Adrenal gland (tissue), 12 donors: Measurements from ENCODE around the gene CLCF1. TPM values are rescaled to one million over a fixed set of nuclear protein-coding genes. Genes with fewer than 3 reads are reported as not detected.

Experiments used
- DNase-seq, 7 donors: peaks; one replicate each; pipeline ENCODE4 v3.0.0-alpha.2; 2019 to 2020
- H3K27ac ChIP-seq, 5 donors: fragments of 200-600 bp; sonication (generic) in 4 of 5; 1 replicate in 3 of 5; 2 replicates in 2 of 5; pipeline versions ENCODE4 v1.5.1 to v1.8.0; 2016 to 2020; ENCODE audit warnings: mild to moderate bottlenecking in 1 of 5
- H3K27me3 ChIP-seq: fragments of 200-600 bp; 2 replicates; pipeline ENCODE4 v1.8.0; 2021
- H3K36me3 ChIP-seq, 2 donors: fragments of 200-600 bp; replicated peaks in 1 of 2; 1 replicate in 1 of 2; 2 replicates in 1 of 2; pipeline versions ENCODE4 v1.5.1 to v1.8.0; 2018 to 2022
- H3K4me1 ChIP-seq, 2 donors: fragments of 200-600 bp; replicated peaks in 1 of 2; 1 replicate in 1 of 2; 2 replicates in 1 of 2; pipeline versions ENCODE4 v1.5.1 to v1.8.0; 2018 to 2021
- H3K4me3 ChIP-seq, 4 donors: fragments of 200-600 bp; sonication (generic) in 3 of 4; one replicate each; pipeline ENCODE4 v1.5.1; 2016 to 2018
- H3K9me3 ChIP-seq, 3 donors: fragments of 200-600 bp; sonication (generic) in 1 of 3; replicated peaks in 1 of 3; 1 replicate in 2 of 3; 2 replicates in 1 of 3; pipeline versions ENCODE4 v1.5.1 to v1.8.0; 2016 to 2021
- CTCF ChIP-seq, 6 experiments: fragments of 450-650 bp in 4 of 6; fragments of 200-600 bp in 2 of 6; sonication (generic) in 1 of 6; IDR thresholded peaks; 1 replicate in 5 of 6; 2 replicates in 1 of 6; pipeline versions ENCODE4 v1.5.1 to v1.8.0; 2016 to 2021; ENCODE audit warnings: antibody characterized with exemption in 6 of 6, mild to moderate bottlenecking in 2 of 6, moderate library complexity in 1 of 6
- POLR2A ChIP-seq, 2 donors: fragments of 450-650 bp; IDR thresholded peaks; one replicate each; pipeline ENCODE4 v1.6.1; 2017; ENCODE audit warnings: antibody characterized with exemption in 2 of 2, mild to moderate bottlenecking in 2 of 2, moderate library complexity in 1 of 2
- WGBS, 4 donors: extraction: QIAGEN DNeasy Blood & Tissue Kit in 2 of 4; methylation state at CpG; one replicate each; pipeline versions ENCODE4 v1.1.5 to v1.1.7; 2013 to 2017; 5-methylcytosine and 5-hydroxymethylcytosine counted together
- intact Hi-C, 2 donors: fragments of 100-400 bp; cut with DNase I; formaldehyde crosslinking; loops; one replicate each; pipeline versions ENCODE4 v1.14.1 to v1.15.0; 2022 to 2023
- polyA plus RNA-seq, 3 donors: library from polyadenylated mRNA; stranded (reverse); fragments of 200-250 nt in 2 of 3; fragments of 350-450 nt in 1 of 3; fragmentation: Illumina TruSeq in 1 of 3; extraction: RNeasy Lipid Tissue Mini Kit (QIAGEN cat#74804) in 1 of 3; gene quantifications; one replicate each; pipeline ENCODE4 v1.2.3, GENCODE V29; 2013 to 2014
- total RNA-seq, 9 donors: library from RNA; depleted of rRNA in 4 of 9; stranded (reverse); fragments of >200 nt in 4 of 9; fragments of 120-200 nt in 1 of 9; fragmentation: NEBNext Ultra II Directional in 1 of 9; extraction: Animal tissue kit (Norgen Biotek cat#: 25700) in 1 of 9; gene quantifications; one replicate each; pipeline versions ENCODE4 v1.1.0 to v1.2.4, GENCODE V29; 2013 to 2023
- donor health status: healthy with polysubstance abuse.
- donor health status: Bipolar disorder and iron deficiency.
- donor health status: DM: yes; HTN: yes; CAD: no.
- donor health status: DM: no; HTN: no; CAD: no.
- donor health status: DM: no; HTN: no; CAD: no.
- donor health status: DM: yes; HTN: yes; CAD: no.

Gene CLCF1
- total and polyA plus RNA-seq, 12 donors: 0.17 to 16.1 (median 3.1) TPM

DNA sequence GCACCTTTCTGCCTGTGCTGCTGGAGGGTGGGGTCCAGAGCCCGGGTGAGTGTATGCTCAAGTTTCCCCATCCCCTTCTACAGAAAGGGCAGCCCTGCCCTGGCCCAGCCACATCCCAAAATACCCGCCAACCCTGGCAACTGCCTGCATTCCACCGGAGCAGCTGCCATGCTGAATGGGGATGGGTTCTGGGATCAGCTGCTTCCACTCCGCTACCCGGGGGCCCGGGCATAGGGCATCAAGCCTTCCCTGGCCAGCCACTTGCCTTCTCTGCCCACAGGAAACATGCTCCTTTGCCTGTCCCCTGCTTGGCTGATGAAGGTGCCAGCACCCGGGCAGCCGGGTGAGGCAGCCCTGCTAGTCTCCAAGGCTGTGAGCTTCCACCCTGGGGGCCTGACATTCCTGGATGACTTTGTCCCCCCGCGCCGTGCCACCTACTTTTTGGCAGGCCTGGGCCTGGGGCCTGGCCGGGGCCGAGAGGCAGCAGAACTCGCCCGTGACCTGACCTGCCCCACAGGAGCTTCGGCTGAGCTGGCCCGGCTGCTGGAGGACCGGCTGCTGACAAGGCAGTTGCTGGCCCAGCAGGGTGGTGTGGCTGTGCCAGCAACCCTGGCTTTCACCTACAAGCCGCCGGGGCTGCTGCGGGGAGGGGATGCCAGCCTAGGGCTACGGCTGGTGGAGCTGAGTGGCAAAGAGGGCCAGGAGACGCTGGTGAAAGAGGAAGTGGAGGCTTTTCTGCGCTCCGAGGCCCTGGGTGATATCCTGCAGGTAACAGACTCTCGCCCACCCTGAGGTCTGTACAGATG lies 45.3 kb upstream of the CLCF1 start:
- Histone ChIP-seq H3K27me3 (peaks cover 3% of the 10 kb centered on the region), H3K36me3 (no peaks in the 10 kb centered on the region), H3K9me3 (no peaks in the 10 kb centered on the region), H3K27ac (no peak overlapping the region), H3K4me3 (no peak overlapping the region), H3K4me1 (peaks cover 10 to 12% of the 10 kb centered on the region in 2 donors)
- 78 to 88% (median 82%) methylated on average over 12 to 26 of the region's 26 CpGs for WGBS, 4 donors
- no peak for TF ChIP-seq CTCF (IDR thresholded peaks at IDR 0.05)
- no peak for TF ChIP-seq POLR2A (IDR thresholded peaks at IDR 0.05)
- no peak for DNase-seq
- intact Hi-C loops: no loop called here

- no peak for TF ChIP-seq CTCF (IDR thresholded peaks at IDR 0.05)
- TF ChIP-seq POLR2A (IDR thresholded peaks at IDR 0.05): no peak
- DNase-seq: no peak
- peaks cover 13% of the 10 kb centered on the region for H3K27me3 ChIP-seq
- no peaks in the 10 kb centered on the region for H3K36me3 ChIP-seq
- 89 to 97% (median 89%) methylated on average over 7 to 12 of the region's 12 CpGs; no CpG with 5 or more reads in 1 of the 4 donors for WGBS, 4 donors
- no peaks in the 10 kb centered on the region for H3K9me3 ChIP-seq
- peaks cover 10 to 16% of the 10 kb centered on the region in 2 donors for H3K4me1 ChIP-seq
- no peak overlapping the region for H3K4me3 ChIP-seq
- intact Hi-C loops: no loop called here
- H3K27ac ChIP-seq: no peak overlapping the region
Observed at GRCh38 chr11:67417425-67417824, 44.0 kb upstream of the CLCF1 start.

- 64 to 80% (median 71%) methylated on average over 14 to 21 of the region's 21 CpGs for WGBS, 4 donors
- Histone ChIP-seq H3K27me3 (peaks cover 14% of the 10 kb centered on the region), H3K4me1 (peaks cover 10 to 16% of the 10 kb centered on the region in 2 donors), H3K4me3 (no peak overlapping the region), H3K36me3 (no peaks in the 10 kb centered on the region), H3K27ac (no peak overlapping the region), H3K9me3 (no peaks in the 10 kb centered on the region)
- intact Hi-C loops: no loop called here
- TF ChIP-seq CTCF (IDR thresholded peaks at IDR 0.05) (no peak), POLR2A (IDR thresholded peaks at IDR 0.05) (no peak)
- DNase-seq: no peak
Observed at GRCh38 chr11:67416416-67417335, 43.3 kb upstream of the CLCF1 start.
